ENCODE measurements around the gene DAPL1. TPM values are rescaled to one million over a fixed set of nuclear protein-coding genes. Genes with fewer than 3 reads are reported as not detected.

The DAPL1 gene
- total RNA-seq, 1 experiment from 2014 or later: not detected

- H3K4me1 ChIP-seq (replicated peaks): no peaks in the 10 kb centered on the region
- H3K27me3 ChIP-seq (replicated peaks): 0 out of 2 replicates have a peak, but pooled peaks cover 3% of the 10 kb centered on the region
- DNase-seq (ENCODE audit: low read depth in 1 of 2, low spot score in 2 of 2): no peak
- no peak overlapping the region for H3K4me3 ChIP-seq
- H3K9me3 ChIP-seq (replicated peaks): no peaks in the 10 kb centered on the region
- H3K36me3 ChIP-seq: no peaks in the 10 kb centered on the region
- no peak overlapping the region for H3K27ac ChIP-seq
Measured at GRCh38 chr2:158817588-158817987, 22.5 kb downstream of the DAPL1 start.

- H3K9me3 ChIP-seq (replicated peaks): no peaks in the 10 kb centered on the region
- H3K4me1 ChIP-seq (replicated peaks): no peaks in the 10 kb centered on the region
- H3K27me3 ChIP-seq (replicated peaks): 0 out of 2 replicates have a peak, but pooled peaks cover 3% of the 10 kb centered on the region
- H3K36me3 ChIP-seq: no peaks in the 10 kb centered on the region
- H3K27ac ChIP-seq: no peak overlapping the region
- no peak overlapping the region for H3K4me3 ChIP-seq
- DNase-seq (ENCODE audit: low read depth in 1 of 2, low spot score in 2 of 2): no peak
Measured at GRCh38 chr2:158818511-158818910, 23.4 kb downstream of the DAPL1 start.

GRCh38 chr2:158822193-158822592, 27.1 kb downstream of the DAPL1 start:
- H3K4me1 ChIP-seq (replicated peaks): no peaks in the 10 kb centered on the region
- H3K9me3 ChIP-seq (replicated peaks): no peaks in the 10 kb centered on the region
- 0 out of 2 replicates have a peak, but pooled peaks cover 3% of the 10 kb centered on the region for H3K27me3 ChIP-seq (replicated peaks)
- no peak for DNase-seq (ENCODE audit: low read depth in 1 of 2, low spot score in 2 of 2)
- no peak overlapping the region for H3K4me3 ChIP-seq
- no peaks in the 10 kb centered on the region for H3K36me3 ChIP-seq
- H3K27ac ChIP-seq: no peak overlapping the region

GRCh38 chr2:158823486-158824237, 28.5 kb downstream of the DAPL1 start:
- Histone ChIP-seq H3K27me3 (replicated peaks) (0 out of 2 replicates have a peak, but pooled peaks cover 3% of the 10 kb centered on the region), H3K4me3 (no peak overlapping the region), H3K9me3 (replicated peaks) (no peaks in the 10 kb centered on the region), H3K36me3 (no peaks in the 10 kb centered on the region), H3K4me1 (replicated peaks) (no peaks in the 10 kb centered on the region), H3K27ac (no peak overlapping the region)
- DNase-seq (ENCODE audit: low read depth in 1 of 2, low spot score in 2 of 2): no peak

GRCh38 chr2:158825021-158825420, 29.9 kb downstream of the DAPL1 start:
- peaks cover 6% of the 10 kb centered on the region for H3K4me1 ChIP-seq (replicated peaks)
- H3K4me3 ChIP-seq: no peak overlapping the region
- no peaks in the 10 kb centered on the region for H3K36me3 ChIP-seq
- H3K9me3 ChIP-seq (replicated peaks): no peaks in the 10 kb centered on the region
- H3K27ac ChIP-seq: no peak overlapping the region
- H3K27me3 ChIP-seq (replicated peaks): no peaks in the 10 kb centered on the region
- DNase-seq (ENCODE audit: low read depth in 1 of 2, low spot score in 2 of 2): no peak

GRCh38 chr2:158826965-158827364, 31.8 kb downstream of the DAPL1 start:
- Histone ChIP-seq H3K27me3 (replicated peaks) (no peaks in the 10 kb centered on the region), H3K4me3 (no peak overlapping the region), H3K9me3 (replicated peaks) (no peaks in the 10 kb centered on the region), H3K36me3 (no peaks in the 10 kb centered on the region), H3K4me1 (replicated peaks) (peaks cover 6% of the 10 kb centered on the region), H3K27ac (no peak overlapping the region)
- no peak for DNase-seq (ENCODE audit: low read depth in 1 of 2, low spot score in 2 of 2)

- Histone ChIP-seq H3K27ac (no peak overlapping the region), H3K4me1 (replicated peaks) (peaks cover 6% of the 10 kb centered on the region), H3K4me3 (no peak overlapping the region), H3K9me3 (replicated peaks) (no peaks in the 10 kb centered on the region), H3K36me3 (no peaks in the 10 kb centered on the region), H3K27me3 (replicated peaks) (no peaks in the 10 kb centered on the region)
- DNase-seq (ENCODE audit: low read depth in 1 of 2, low spot score in 2 of 2): peak in 1 of 2 experiments; percentile 41
Measured at GRCh38 chr2:158828378-158829164, 33.5 kb downstream of the DAPL1 start.

GRCh38 chr2:158829167-158829566, 34.0 kb downstream of the DAPL1 start:
- no peaks in the 10 kb centered on the region for H3K27me3 ChIP-seq (replicated peaks)
- H3K27ac ChIP-seq: no peak overlapping the region
- DNase-seq (ENCODE audit: low read depth in 1 of 2, low spot score in 2 of 2): no peak
- H3K9me3 ChIP-seq (replicated peaks): no peaks in the 10 kb centered on the region
- H3K36me3 ChIP-seq: no peaks in the 10 kb centered on the region
- H3K4me1 ChIP-seq (replicated peaks): peaks cover 6% of the 10 kb centered on the region
- H3K4me3 ChIP-seq: no peak overlapping the region

GRCh38 chr2:158830201-158830600, 35.1 kb downstream of the DAPL1 start:
- Histone ChIP-seq H3K27me3 (replicated peaks) (0 out of 2 replicates have a peak, but pooled peaks cover 3% of the 10 kb centered on the region), H3K27ac (no peak overlapping the region), H3K9me3 (replicated peaks) (no peaks in the 10 kb centered on the region), H3K4me1 (replicated peaks) (peaks cover 6% of the 10 kb centered on the region), H3K4me3 (no peak overlapping the region), H3K36me3 (no peaks in the 10 kb centered on the region)
- no peak for DNase-seq (ENCODE audit: low read depth in 1 of 2, low spot score in 2 of 2)

- H3K4me3 ChIP-seq: no peak overlapping the region
- no peak overlapping the region for H3K27ac ChIP-seq
- no peaks in the 10 kb centered on the region for H3K4me1 ChIP-seq (replicated peaks)
- H3K36me3 ChIP-seq: no peaks in the 10 kb centered on the region
- DNase-seq (ENCODE audit: low read depth in 1 of 2, low spot score in 2 of 2): no peak
- H3K27me3 ChIP-seq (replicated peaks): 0 out of 2 replicates have a peak, but pooled peaks cover 3% of the 10 kb centered on the region
- no peaks in the 10 kb centered on the region for H3K9me3 ChIP-seq (replicated peaks)
Measured at GRCh38 chr2:158835431-158835830, 40.3 kb downstream of the DAPL1 start.

GRCh38 chr2:158837645-158838044, 42.5 kb downstream of the DAPL1 start:
- no peak overlapping the region for H3K27ac ChIP-seq
- 0 out of 2 replicates have a peak, but pooled peaks cover 3% of the 10 kb centered on the region for H3K27me3 ChIP-seq (replicated peaks)
- DNase-seq (ENCODE audit: low read depth in 1 of 2, low spot score in 2 of 2): no peak
- no peaks in the 10 kb centered on the region for H3K4me1 ChIP-seq (replicated peaks)
- no peaks in the 10 kb centered on the region for H3K9me3 ChIP-seq (replicated peaks)
- H3K4me3 ChIP-seq: no peak overlapping the region
- no peaks in the 10 kb centered on the region for H3K36me3 ChIP-seq

GRCh38 chr2:158841850-158842249, 46.7 kb downstream of the DAPL1 start:
- Histone ChIP-seq H3K4me1 (replicated peaks) (no peaks in the 10 kb centered on the region), H3K27ac (no peak overlapping the region), H3K4me3 (no peak overlapping the region), H3K9me3 (replicated peaks) (no peaks in the 10 kb centered on the region), H3K27me3 (replicated peaks) (no peaks in the 10 kb centered on the region; the same call in 1 of the 2 replicates), H3K36me3 (no peaks in the 10 kb centered on the region)
- DNase-seq (ENCODE audit: low read depth in 1 of 2, low spot score in 2 of 2): peak in 1 of 2 experiments; percentile 4

GRCh38 chr2:158845444-158845843, 50.3 kb downstream of the DAPL1 start:
- H3K27ac ChIP-seq: no peak overlapping the region
- H3K4me1 ChIP-seq (replicated peaks): no peaks in the 10 kb centered on the region
- no peaks in the 10 kb centered on the region; the same call in 1 of the 2 replicates for H3K27me3 ChIP-seq (replicated peaks)
- H3K9me3 ChIP-seq (replicated peaks): no peaks in the 10 kb centered on the region
- no peaks in the 10 kb centered on the region for H3K36me3 ChIP-seq
- no peak overlapping the region for H3K4me3 ChIP-seq
- DNase-seq (ENCODE audit: low read depth in 1 of 2, low spot score in 2 of 2): no peak

- no peak for DNase-seq (ENCODE audit: low read depth in 1 of 2, low spot score in 2 of 2)
- H3K36me3 ChIP-seq: no peaks in the 10 kb centered on the region
- H3K27ac ChIP-seq: no peak overlapping the region
- H3K4me1 ChIP-seq (replicated peaks): no peaks in the 10 kb centered on the region
- H3K4me3 ChIP-seq: no peak overlapping the region
- no peaks in the 10 kb centered on the region; the same call in 1 of the 2 replicates for H3K27me3 ChIP-seq (replicated peaks)
- H3K9me3 ChIP-seq (replicated peaks): no peaks in the 10 kb centered on the region
Measured at GRCh38 chr2:158845859-158846258, 50.7 kb downstream of the DAPL1 start.
